Keratinocyte (primary cell): Measurements from ENCODE around the gene CHRM4.
A peak's percentile ranks its signal among the peaks of the same experiment; 100 is the strongest.

Experiments
- CTCF ChIP-seq, 3 experiments: IDR thresholded peaks in 1 of 3; conservative IDR thresholded peaks in 1 of 3; optimal IDR thresholded peaks in 1 of 3; 2 replicates in 2 of 3; 3 replicates in 1 of 3; pipeline versions ENCODE3 to v1.5.1; 2011; ENCODE audit warnings: low read length in 3 of 3, mild to moderate bottlenecking in 3 of 3, moderate library complexity in 2 of 3, control low read depth in 1 of 3, inconsistent platforms in 1 of 3; ENCODE audit not compliant: insufficient read depth in 2 of 3; ENCODE audit errors: extremely low read depth in 1 of 3
- EZH2 ChIP-seq: IDR thresholded peaks from one replicate; pipeline ENCODE4 v1.6.1; 2012; ENCODE audit warnings: inconsistent platforms, mild to moderate bottlenecking, low read length, moderate library complexity

GRCh38 chr11:46367916-46368267 is 23.7 kb downstream of the CHRM4 start:
- TF ChIP-seq CTCF (optimal IDR thresholded peaks at IDR 0.05 in 1 of 3, IDR thresholded peaks at IDR 0.05 in 1 of 3, conservative IDR thresholded peaks at IDR 0.05 in 1 of 3; ENCODE audit: extremely low read depth in 1 of 3, insufficient read depth in 2 of 3, low read length in 3 of 3) (peak in 1 of 3 experiments; percentile 4), EZH2 (no peak)
